ENCODE data around the gene ABCC5. TPM values are rescaled to one million over a fixed set of nuclear protein-coding genes. Genes with fewer than 3 reads are reported as not detected.
A peak's percentile ranks its signal among the peaks of the same experiment; 100 is the strongest.

The ABCC5 gene
- polyA plus RNA-seq (2013, experiment 1 of 2), result 14.0 TPM
- polyA plus RNA-seq (2013, experiment 2 of 2), result 13.5 TPM

DNA sequence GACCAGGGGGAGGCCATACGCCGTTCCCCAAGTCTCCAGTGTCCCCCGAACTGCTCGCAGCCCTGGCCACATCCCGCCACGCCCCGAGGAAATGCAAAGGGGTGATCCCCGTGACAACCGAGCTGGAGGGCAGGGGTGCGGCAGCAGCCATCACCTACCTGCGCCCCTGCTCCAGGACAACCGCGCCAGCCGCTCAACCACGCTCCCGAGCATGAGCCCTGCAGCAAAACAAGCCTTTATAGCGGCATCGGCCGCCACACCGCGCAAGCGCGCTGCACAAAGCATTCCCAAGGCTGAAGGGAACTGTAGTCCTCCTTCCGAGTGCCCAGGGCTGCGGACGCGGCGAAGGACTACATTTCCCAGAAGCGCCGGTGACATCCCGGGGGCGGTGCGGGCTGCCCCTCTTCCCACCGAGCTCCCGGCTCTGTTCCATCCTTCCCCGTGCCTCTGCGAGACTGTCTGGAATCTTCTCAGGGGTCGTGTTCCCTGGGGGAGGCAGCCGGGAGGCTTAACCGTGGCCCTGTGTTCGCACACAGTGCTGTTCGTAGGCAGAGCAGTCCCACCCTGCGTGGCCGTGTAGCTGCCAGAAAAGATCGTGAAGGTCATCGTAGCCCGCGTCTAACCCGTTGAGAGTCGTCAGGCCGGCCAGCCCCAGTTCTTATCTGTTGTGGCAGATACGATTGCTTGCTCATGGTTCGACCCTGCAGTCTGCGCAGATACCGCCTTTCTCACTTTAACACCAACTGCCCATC, at the start of gene ABCC5:
Gene ABCC5, minus strand, starts transcription at position 213 of the 752 bp plus-strand sequence. CDS start 3,492 bp downstream, outside the sequence.
- H3K14ac ChIP-seq (ENCODE audit: low read length in 2 of 2), result peak within 1 kb of the TSS in 1 of 2 experiments; percentile 99
- peaks cover 0 to 4% of the 10 kb centered on the region in 2 experiments for H3K27me3 ChIP-seq (ENCODE audit: control insufficient read depth in 1 of 2, insufficient read depth in 1 of 2, low read length in 2 of 2)
- H2BK120ac ChIP-seq (ENCODE audit: low read depth, low read length), result peak within 1 kb of the TSS; percentile 82
- no peak within 1 kb of the TSS for H2AK5ac ChIP-seq (ENCODE audit: low read length, severe bottlenecking)
- peak within 1 kb of the TSS; percentile 98 to 99 for H3K18ac ChIP-seq (ENCODE audit: low read depth in 1 of 2, low read length in 2 of 2)
- peak within 1 kb of the TSS; percentile 100 for H2AFZ ChIP-seq (ENCODE audit: low read depth, low read length)
- H4K91ac ChIP-seq (ENCODE audit: low read length), result peak within 1 kb of the TSS; percentile 89
- H3K4me1 ChIP-seq (ENCODE audit: control insufficient read depth, insufficient read depth, low read depth, low read length), result peaks cover 9% of the 10 kb centered on the region
- H2BK15ac ChIP-seq (ENCODE audit: low read depth, poor library complexity, severe bottlenecking), result peak within 1 kb of the TSS; percentile 52
- H3K9ac ChIP-seq (ENCODE audit: low read length), result peak within 1 kb of the TSS; percentile 94
- under 1% methylated on average over 54 of the region's 55 CpGs for WGBS
- H3K4me3 ChIP-seq (ENCODE audit: insufficient read depth in 1 of 2, low read depth in 1 of 2, low read length in 2 of 2), result peak within 1 kb of the TSS; percentile 100
- H3K79me1 ChIP-seq (replicated peaks; ENCODE audit: low read length, poor library complexity, severe bottlenecking), result peaks cover 20% of the 10 kb centered on the region
- peak within 1 kb of the TSS in 1 of 2 experiments; percentile 75 for H3K23ac ChIP-seq (ENCODE audit: low read length in 2 of 2)
- no peaks in the 10 kb centered on the region for H3K9me3 ChIP-seq (ENCODE audit: control insufficient read depth, low read length)
- H3K4me2 ChIP-seq (ENCODE audit: low read length, poor library complexity, severe bottlenecking), result peak within 1 kb of the TSS; percentile 80
- DNase-seq, result peak; percentile 93
- peak within 1 kb of the TSS; percentile 57 to 96 for H3K4ac ChIP-seq (ENCODE audit: low read depth in 1 of 2, low read length in 2 of 2)
- H4K8ac ChIP-seq (ENCODE audit: low read length), result peak within 1 kb of the TSS; percentile 98
- peaks cover 0 to 11% of the 10 kb centered on the region in 2 experiments for H3K36me3 ChIP-seq (ENCODE audit: control insufficient read depth in 1 of 2, insufficient read depth in 2 of 2, low read depth in 1 of 2, low read length in 2 of 2)
- H2BK5ac ChIP-seq (ENCODE audit: low read depth, low read length, poor library complexity, severe bottlenecking), result no peak within 1 kb of the TSS
- H3K27ac ChIP-seq (ENCODE audit: low read length, poor library complexity, severe bottlenecking), result peak within 1 kb of the TSS; percentile 61
- peak within 1 kb of the TSS in 1 of 2 experiments; percentile 42 for H2BK12ac ChIP-seq (ENCODE audit: low read length in 2 of 2)

DNA sequence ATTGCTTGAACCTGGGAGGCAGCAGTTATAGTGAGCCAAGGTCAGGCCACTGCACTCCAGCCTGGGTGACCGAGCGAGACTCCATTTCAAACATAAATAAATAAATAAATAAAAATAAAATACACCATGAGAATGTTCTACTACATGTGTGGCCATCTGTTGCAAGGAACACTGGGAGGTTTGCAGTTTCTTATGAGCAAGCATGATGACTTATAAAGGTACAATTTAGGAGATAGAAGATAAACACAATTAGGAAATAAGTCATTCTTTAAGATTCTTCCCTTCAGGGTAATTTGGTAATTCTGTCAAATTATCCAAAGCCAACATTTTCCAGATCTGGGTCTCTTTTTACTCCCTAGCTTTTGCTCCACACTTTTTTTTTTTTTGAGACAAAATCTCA, 48.5 kb upstream of the ABCC5 start:
- no CpG with 5 or more reads among the region's 2 CpGs for WGBS
- H3K9ac ChIP-seq (ENCODE audit: low read length), result no peak overlapping the region
- H3K27ac ChIP-seq (ENCODE audit: low read length, poor library complexity, severe bottlenecking), result no peak overlapping the region
- H2BK12ac ChIP-seq (ENCODE audit: low read length in 2 of 2), result no peak overlapping the region
- no peak overlapping the region for H3K4me2 ChIP-seq (ENCODE audit: low read length, poor library complexity, severe bottlenecking)
- H4K8ac ChIP-seq (ENCODE audit: low read length), result no peak overlapping the region
- H2BK5ac ChIP-seq (ENCODE audit: low read depth, low read length, poor library complexity, severe bottlenecking), result no peak overlapping the region
- H3K14ac ChIP-seq (ENCODE audit: low read length in 2 of 2), result no peak overlapping the region
- H2AFZ ChIP-seq (ENCODE audit: low read depth, low read length), result no peak overlapping the region
- no peaks in the 10 kb centered on the region for H3K79me1 ChIP-seq (replicated peaks; ENCODE audit: low read length, poor library complexity, severe bottlenecking)
- no peak overlapping the region for H4K91ac ChIP-seq (ENCODE audit: low read length)
- no peak overlapping the region for H2BK120ac ChIP-seq (ENCODE audit: low read depth, low read length)
- H3K36me3 ChIP-seq (ENCODE audit: control insufficient read depth in 1 of 2, insufficient read depth in 2 of 2, low read depth in 1 of 2, low read length in 2 of 2), result no peaks in the 10 kb centered on the region
- H3K4ac ChIP-seq (ENCODE audit: low read depth in 1 of 2, low read length in 2 of 2), result no peak overlapping the region
- no peaks in the 10 kb centered on the region for H3K9me3 ChIP-seq (ENCODE audit: control insufficient read depth, low read length)
- no peak for DNase-seq
- H3K23ac ChIP-seq (ENCODE audit: low read length in 2 of 2), result no peak overlapping the region
- H3K27me3 ChIP-seq (ENCODE audit: control insufficient read depth in 1 of 2, insufficient read depth in 1 of 2, low read length in 2 of 2), result peaks cover 0 to 9% of the 10 kb centered on the region in 2 experiments
- no peak overlapping the region for H3K4me3 ChIP-seq (ENCODE audit: insufficient read depth in 1 of 2, low read depth in 1 of 2, low read length in 2 of 2)
- H2AK5ac ChIP-seq (ENCODE audit: low read length, severe bottlenecking), result no peak overlapping the region
- H3K18ac ChIP-seq (ENCODE audit: low read depth in 1 of 2, low read length in 2 of 2), result no peak overlapping the region
- no peak overlapping the region for H2BK15ac ChIP-seq (ENCODE audit: low read depth, poor library complexity, severe bottlenecking)
- no peaks in the 10 kb centered on the region for H3K4me1 ChIP-seq (ENCODE audit: control insufficient read depth, insufficient read depth, low read depth, low read length)

- Histone ChIP-seq H3K4me3 (ENCODE audit: insufficient read depth in 1 of 2, low read depth in 1 of 2, low read length in 2 of 2) (no peak overlapping the region), H4K8ac (ENCODE audit: low read length) (no peak overlapping the region), H2BK120ac (ENCODE audit: low read depth, low read length) (no peak overlapping the region), H3K27ac (ENCODE audit: low read length, poor library complexity, severe bottlenecking) (no peak overlapping the region), H3K36me3 (ENCODE audit: control insufficient read depth in 1 of 2, insufficient read depth in 2 of 2, low read depth in 1 of 2, low read length in 2 of 2) (no peaks in the 10 kb centered on the region), H3K4me1 (ENCODE audit: control insufficient read depth, insufficient read depth, low read depth, low read length) (no peaks in the 10 kb centered on the region), H2AFZ (ENCODE audit: low read depth, low read length) (no peak overlapping the region), H3K9me3 (ENCODE audit: control insufficient read depth, low read length) (no peaks in the 10 kb centered on the region), H3K79me1 (replicated peaks; ENCODE audit: low read length, poor library complexity, severe bottlenecking) (no peaks in the 10 kb centered on the region), H2BK12ac (ENCODE audit: low read length in 2 of 2) (no peak overlapping the region), H3K23ac (ENCODE audit: low read length in 2 of 2) (no peak overlapping the region), H2AK5ac (ENCODE audit: low read length, severe bottlenecking) (no peak overlapping the region), H3K9ac (ENCODE audit: low read length) (no peak overlapping the region), H3K27me3 (ENCODE audit: control insufficient read depth in 1 of 2, insufficient read depth in 1 of 2, low read length in 2 of 2) (peaks cover 14 to 17% of the 10 kb centered on the region in 2 experiments), H3K4me2 (ENCODE audit: low read length, poor library complexity, severe bottlenecking) (no peak overlapping the region), H3K18ac (ENCODE audit: low read depth in 1 of 2, low read length in 2 of 2) (no peak overlapping the region), H3K4ac (ENCODE audit: low read depth in 1 of 2, low read length in 2 of 2) (no peak overlapping the region), H4K91ac (ENCODE audit: low read length) (no peak overlapping the region), H2BK15ac (ENCODE audit: low read depth, poor library complexity, severe bottlenecking) (no peak overlapping the region), H2BK5ac (ENCODE audit: low read depth, low read length, poor library complexity, severe bottlenecking) (no peak overlapping the region), H3K14ac (ENCODE audit: low read length in 2 of 2) (no peak overlapping the region)
- DNase-seq, result no peak
Observed at GRCh38 chr3:184062637-184063036, 45.0 kb upstream of the ABCC5 start.

GRCh38 chr3:184059424-184059823, 41.7 kb upstream of the ABCC5 start:
- no peak overlapping the region for H3K4ac ChIP-seq (ENCODE audit: low read depth in 1 of 2, low read length in 2 of 2)
- H3K4me2 ChIP-seq (ENCODE audit: low read length, poor library complexity, severe bottlenecking), result no peak overlapping the region
- DNase-seq, result no peak
- H2BK15ac ChIP-seq (ENCODE audit: low read depth, poor library complexity, severe bottlenecking), result no peak overlapping the region
- H3K18ac ChIP-seq (ENCODE audit: low read depth in 1 of 2, low read length in 2 of 2), result no peak overlapping the region
- H3K4me1 ChIP-seq (ENCODE audit: control insufficient read depth, insufficient read depth, low read depth, low read length), result no peaks in the 10 kb centered on the region
- H4K91ac ChIP-seq (ENCODE audit: low read length), result no peak overlapping the region
- no peak overlapping the region for H3K4me3 ChIP-seq (ENCODE audit: insufficient read depth in 1 of 2, low read depth in 1 of 2, low read length in 2 of 2)
- no peak overlapping the region for H2AK5ac ChIP-seq (ENCODE audit: low read length, severe bottlenecking)
- no peak overlapping the region for H2BK12ac ChIP-seq (ENCODE audit: low read length in 2 of 2)
- no peaks in the 10 kb centered on the region for H3K9me3 ChIP-seq (ENCODE audit: control insufficient read depth, low read length)
- no peak overlapping the region for H2BK5ac ChIP-seq (ENCODE audit: low read depth, low read length, poor library complexity, severe bottlenecking)
- no peaks in the 10 kb centered on the region for H3K36me3 ChIP-seq (ENCODE audit: control insufficient read depth in 1 of 2, insufficient read depth in 2 of 2, low read depth in 1 of 2, low read length in 2 of 2)
- no peak overlapping the region for H3K27ac ChIP-seq (ENCODE audit: low read length, poor library complexity, severe bottlenecking)
- H4K8ac ChIP-seq (ENCODE audit: low read length), result no peak overlapping the region
- no peak overlapping the region for H3K14ac ChIP-seq (ENCODE audit: low read length in 2 of 2)
- H3K23ac ChIP-seq (ENCODE audit: low read length in 2 of 2), result no peak overlapping the region
- 75% methylated on average over 6 of the region's 7 CpGs for WGBS
- no peak overlapping the region for H3K9ac ChIP-seq (ENCODE audit: low read length)
- H2BK120ac ChIP-seq (ENCODE audit: low read depth, low read length), result no peak overlapping the region
- H2AFZ ChIP-seq (ENCODE audit: low read depth, low read length), result no peak overlapping the region
- no peaks in the 10 kb centered on the region for H3K79me1 ChIP-seq (replicated peaks; ENCODE audit: low read length, poor library complexity, severe bottlenecking)
- H3K27me3 ChIP-seq (ENCODE audit: control insufficient read depth in 1 of 2, insufficient read depth in 1 of 2, low read length in 2 of 2), result peaks cover 22 to 31% of the 10 kb centered on the region in 2 experiments
